ENCODE data around the gene INAVA. TPM values are rescaled to one million over a fixed set of nuclear protein-coding genes. Genes with fewer than 3 reads are reported as not detected.

INAVA gene
- total RNA-seq, 1 experiment from 2014 or later, result 41.2 TPM

DNA sequence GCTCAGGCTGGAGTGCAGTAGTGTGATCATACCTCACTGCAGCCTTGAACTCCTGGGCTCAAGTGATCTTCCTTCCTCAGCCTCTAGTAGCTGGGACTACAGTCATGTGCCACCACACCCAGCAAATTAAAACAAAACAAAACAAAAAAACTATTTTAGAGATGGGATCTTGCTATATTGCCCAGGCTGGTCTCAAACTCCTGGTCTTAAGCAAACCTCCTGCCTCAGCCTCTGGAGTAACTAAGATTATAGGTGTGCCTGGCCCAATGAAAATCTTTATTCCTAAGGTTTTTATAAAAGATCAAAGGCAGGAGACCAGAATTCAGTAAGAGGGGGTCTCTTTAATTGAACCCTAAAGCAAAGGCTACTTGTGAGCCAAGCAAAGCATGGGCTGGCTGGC is 10.1 kb downstream of the INAVA start (continued):
- TF ChIP-seq, protein P1, sequence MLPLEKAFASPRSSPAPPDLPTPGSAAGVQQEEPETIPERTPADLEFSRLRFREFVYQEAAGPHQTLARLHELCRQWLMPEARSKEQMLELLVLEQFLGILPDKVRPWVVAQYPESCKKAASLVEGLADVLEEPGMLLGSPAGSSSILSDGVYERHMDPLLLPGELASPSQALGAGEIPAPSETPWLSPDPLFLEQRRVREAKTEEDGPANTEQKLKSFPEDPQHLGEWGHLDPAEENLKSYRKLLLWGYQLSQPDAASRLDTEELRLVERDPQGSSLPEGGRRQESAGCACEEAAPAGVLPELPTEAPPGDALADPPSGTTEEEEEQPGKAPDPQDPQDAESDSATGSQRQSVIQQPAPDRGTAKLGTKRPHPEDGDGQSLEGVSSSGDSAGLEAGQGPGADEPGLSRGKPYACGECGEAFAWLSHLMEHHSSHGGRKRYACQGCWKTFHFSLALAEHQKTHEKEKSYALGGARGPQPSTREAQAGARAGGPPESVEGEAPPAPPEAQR (CRISPR knock-in tag; IDR thresholded peaks at IDR 0.05), result no peak

DNA sequence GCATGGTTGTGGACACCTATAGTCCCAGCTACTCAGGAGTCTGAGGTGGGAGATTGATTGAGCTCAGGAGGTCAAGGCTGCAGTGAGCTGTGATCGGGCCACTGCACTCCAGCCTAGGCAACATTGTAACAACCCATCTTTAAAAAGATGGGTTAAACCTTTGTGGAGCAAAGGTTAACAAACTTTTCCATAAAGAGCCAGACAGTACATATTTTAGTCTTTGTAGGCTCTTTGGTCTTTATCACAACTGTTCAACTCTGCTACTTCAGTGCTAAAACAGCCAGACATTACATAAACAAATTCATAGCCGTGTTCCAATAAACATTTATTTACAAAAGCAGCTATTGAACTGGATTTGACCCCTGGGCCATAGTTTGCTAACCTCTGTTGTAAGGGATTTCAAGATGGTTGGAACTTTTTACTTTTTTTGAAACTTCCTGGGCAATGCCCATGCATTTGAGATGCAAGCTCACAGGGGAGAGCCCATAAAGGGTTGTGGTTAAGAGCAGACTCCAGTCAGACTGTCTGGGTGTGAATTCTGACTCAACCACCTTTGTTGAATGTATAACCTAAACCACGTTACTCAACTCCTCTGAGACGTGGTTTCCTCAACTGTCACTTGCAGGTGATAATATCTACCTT is 10.8 kb downstream of the INAVA start:
- Mint-ChIP-seq H3K4me1 (no peaks in the 10 kb centered on the region), H3K9me3 (no peaks in the 10 kb centered on the region), H3K27me3 (ENCODE audit: low read depth) (no peaks in the 10 kb centered on the region), H3K4me3 (no peak overlapping the region), H3K36me3 (peaks cover 41% of the 10 kb centered on the region), H3K27ac (no peak overlapping the region)
- ChIA-PET POLR2A (interaction anchor here (1.0 kb wide), 1 partner anchor 13 kb away, joined by 3 read pairs; no protein-coding TSS in a partner anchor), CTCF (interaction anchor here (0.7 to 1.0 kb wide), 4 partner anchors 10 to 347 kb away, joined by 3 read pairs; no protein-coding TSS in a partner anchor)
- TF ChIP-seq SMAD4 (CRISPR knock-in tag; IDR thresholded peaks at IDR 0.05) (no peak), ATF1 (CRISPR knock-in tag; IDR thresholded peaks at IDR 0.05) (no peak), MXD4 (CRISPR knock-in tag; IDR thresholded peaks at IDR 0.05; ENCODE audit: borderline replicate concordance) (no peak), NFATC4 (CRISPR knock-in tag; IDR thresholded peaks at IDR 0.05) (no peak), NR3C1 (CRISPR knock-in tag; conservative IDR thresholded peaks at IDR 0.05; ENCODE audit: low read depth) (no peak), ZNF121 (CRISPR knock-in tag; IDR thresholded peaks at IDR 0.05) (no peak), NR1H2 (CRISPR knock-in tag; IDR thresholded peaks at IDR 0.05) (no peak), ELF4 (CRISPR knock-in tag; IDR thresholded peaks at IDR 0.05; ENCODE audit: low read depth) (no peak)
- ATAC-seq (no peak), DNase-seq (ENCODE audit: low spot score) (no peak)

DNA sequence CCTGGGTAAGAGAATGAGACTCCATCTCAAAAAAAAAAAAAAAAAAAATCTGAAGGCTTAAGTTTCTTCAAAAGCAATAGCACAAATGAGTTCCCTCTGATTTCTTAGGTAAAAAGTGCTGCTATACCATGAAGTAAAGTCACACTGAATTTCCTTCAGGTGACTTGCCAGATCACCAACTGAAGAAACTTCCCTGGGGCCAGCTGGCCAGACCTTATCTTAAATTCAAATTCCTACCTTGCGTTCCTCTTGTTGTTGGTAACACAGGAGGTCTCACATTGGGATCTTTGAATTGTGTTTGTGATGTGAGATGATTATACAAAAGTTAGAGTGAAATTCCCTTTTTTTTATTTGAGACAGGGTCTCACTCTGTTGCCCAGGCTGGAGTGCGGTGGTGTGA is 11.8 kb downstream of the INAVA start:
- Mint-ChIP-seq H3K4me1 (no peaks in the 10 kb centered on the region), H3K4me3 (no peak overlapping the region), H3K36me3 (peaks cover 36% of the 10 kb centered on the region), H3K27ac (no peak overlapping the region), H3K27me3 (ENCODE audit: low read depth) (no peaks in the 10 kb centered on the region), H3K9me3 (no peaks in the 10 kb centered on the region)
- ATAC-seq (no peak), DNase-seq (ENCODE audit: low spot score) (no peak)
- POLR2A ChIA-PET, result no interaction called here
- CTCF ChIA-PET, result interaction anchor here (0.7 to 1.8 kb wide), 4 partner anchors 10 to 65 kb away, joined by 3 to 14 read pairs (median 4); no protein-coding TSS in a partner anchor
- TF ChIP-seq, protein P2, sequence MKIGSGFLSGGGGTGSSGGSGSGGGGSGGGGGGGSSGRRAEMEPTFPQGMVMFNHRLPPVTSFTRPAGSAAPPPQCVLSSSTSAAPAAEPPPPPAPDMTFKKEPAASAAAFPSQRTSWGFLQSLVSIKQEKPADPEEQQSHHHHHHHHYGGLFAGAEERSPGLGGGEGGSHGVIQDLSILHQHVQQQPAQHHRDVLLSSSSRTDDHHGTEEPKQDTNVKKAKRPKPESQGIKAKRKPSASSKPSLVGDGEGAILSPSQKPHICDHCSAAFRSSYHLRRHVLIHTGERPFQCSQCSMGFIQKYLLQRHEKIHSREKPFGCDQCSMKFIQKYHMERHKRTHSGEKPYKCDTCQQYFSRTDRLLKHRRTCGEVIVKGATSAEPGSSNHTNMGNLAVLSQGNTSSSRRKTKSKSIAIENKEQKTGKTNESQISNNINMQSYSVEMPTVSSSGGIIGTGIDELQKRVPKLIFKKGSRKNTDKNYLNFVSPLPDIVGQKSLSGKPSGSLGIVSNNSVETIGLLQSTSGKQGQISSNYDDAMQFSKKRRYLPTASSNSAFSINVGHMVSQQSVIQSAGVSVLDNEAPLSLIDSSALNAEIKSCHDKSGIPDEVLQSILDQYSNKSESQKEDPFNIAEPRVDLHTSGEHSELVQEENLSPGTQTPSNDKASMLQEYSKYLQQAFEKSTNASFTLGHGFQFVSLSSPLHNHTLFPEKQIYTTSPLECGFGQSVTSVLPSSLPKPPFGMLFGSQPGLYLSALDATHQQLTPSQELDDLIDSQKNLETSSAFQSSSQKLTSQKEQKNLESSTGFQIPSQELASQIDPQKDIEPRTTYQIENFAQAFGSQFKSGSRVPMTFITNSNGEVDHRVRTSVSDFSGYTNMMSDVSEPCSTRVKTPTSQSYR (CRISPR knock-in tag; IDR thresholded peaks at IDR 0.05), result no peak
- TF ChIP-seq SMAD3 (CRISPR knock-in tag; IDR thresholded peaks at IDR 0.05; ENCODE audit: borderline replicate concordance), result no peak
- TF ChIP-seq, protein P3, sequence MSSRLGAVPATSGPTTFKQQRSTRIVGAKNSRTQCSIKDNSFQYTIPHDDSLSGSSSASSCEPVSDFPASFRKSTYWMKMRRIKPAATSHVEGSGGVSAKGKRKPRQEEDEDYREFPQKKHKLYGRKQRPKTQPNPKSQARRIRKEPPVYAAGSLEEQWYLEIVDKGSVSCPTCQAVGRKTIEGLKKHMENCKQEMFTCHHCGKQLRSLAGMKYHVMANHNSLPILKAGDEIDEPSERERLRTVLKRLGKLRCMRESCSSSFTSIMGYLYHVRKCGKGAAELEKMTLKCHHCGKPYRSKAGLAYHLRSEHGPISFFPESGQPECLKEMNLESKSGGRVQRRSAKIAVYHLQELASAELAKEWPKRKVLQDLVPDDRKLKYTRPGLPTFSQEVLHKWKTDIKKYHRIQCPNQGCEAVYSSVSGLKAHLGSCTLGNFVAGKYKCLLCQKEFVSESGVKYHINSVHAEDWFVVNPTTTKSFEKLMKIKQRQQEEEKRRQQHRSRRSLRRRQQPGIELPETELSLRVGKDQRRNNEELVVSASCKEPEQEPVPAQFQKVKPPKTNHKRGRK (CRISPR knock-in tag; IDR thresholded peaks at IDR 0.05; ENCODE audit: borderline replicate concordance), result no peak
- no peak for TF ChIP-seq ZNF232 (CRISPR knock-in tag; IDR thresholded peaks at IDR 0.05)
- TF ChIP-seq RELA (CRISPR knock-in tag; IDR thresholded peaks at IDR 0.05; ENCODE audit: borderline replicate concordance), result no peak
- no peak for TF ChIP-seq ZBTB21 (CRISPR knock-in tag; IDR thresholded peaks at IDR 0.05; ENCODE audit: borderline replicate concordance)
- no peak for TF ChIP-seq FOXJ3 (CRISPR knock-in tag; IDR thresholded peaks at IDR 0.05; ENCODE audit: borderline replicate concordance)
- TF ChIP-seq, protein P4, sequence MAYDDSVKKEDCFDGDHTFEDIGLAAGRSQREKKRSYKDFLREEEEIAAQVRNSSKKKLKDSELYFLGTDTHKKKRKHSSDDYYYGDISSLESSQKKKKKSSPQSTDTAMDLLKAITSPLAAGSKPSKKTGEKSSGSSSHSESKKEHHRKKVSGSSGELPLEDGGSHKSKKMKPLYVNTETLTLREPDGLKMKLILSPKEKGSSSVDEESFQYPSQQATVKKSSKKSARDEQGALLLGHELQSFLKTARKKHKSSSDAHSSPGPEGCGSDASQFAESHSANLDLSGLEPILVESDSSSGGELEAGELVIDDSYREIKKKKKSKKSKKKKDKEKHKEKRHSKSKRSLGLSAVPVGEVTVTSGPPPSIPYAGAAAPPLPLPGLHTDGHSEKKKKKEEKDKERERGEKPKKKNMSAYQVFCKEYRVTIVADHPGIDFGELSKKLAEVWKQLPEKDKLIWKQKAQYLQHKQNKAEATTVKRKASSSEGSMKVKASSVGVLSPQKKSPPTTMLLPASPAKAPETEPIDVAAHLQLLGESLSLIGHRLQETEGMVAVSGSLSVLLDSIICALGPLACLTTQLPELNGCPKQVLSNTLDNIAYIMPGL (CRISPR knock-in tag; IDR thresholded peaks at IDR 0.05), result no peak
- no peak for TF ChIP-seq ZNF121 (CRISPR knock-in tag; IDR thresholded peaks at IDR 0.05)
- TF ChIP-seq TCF7 (CRISPR knock-in tag; IDR thresholded peaks at IDR 0.05; ENCODE audit: low read depth), result no peak
- TF ChIP-seq, protein P5, sequence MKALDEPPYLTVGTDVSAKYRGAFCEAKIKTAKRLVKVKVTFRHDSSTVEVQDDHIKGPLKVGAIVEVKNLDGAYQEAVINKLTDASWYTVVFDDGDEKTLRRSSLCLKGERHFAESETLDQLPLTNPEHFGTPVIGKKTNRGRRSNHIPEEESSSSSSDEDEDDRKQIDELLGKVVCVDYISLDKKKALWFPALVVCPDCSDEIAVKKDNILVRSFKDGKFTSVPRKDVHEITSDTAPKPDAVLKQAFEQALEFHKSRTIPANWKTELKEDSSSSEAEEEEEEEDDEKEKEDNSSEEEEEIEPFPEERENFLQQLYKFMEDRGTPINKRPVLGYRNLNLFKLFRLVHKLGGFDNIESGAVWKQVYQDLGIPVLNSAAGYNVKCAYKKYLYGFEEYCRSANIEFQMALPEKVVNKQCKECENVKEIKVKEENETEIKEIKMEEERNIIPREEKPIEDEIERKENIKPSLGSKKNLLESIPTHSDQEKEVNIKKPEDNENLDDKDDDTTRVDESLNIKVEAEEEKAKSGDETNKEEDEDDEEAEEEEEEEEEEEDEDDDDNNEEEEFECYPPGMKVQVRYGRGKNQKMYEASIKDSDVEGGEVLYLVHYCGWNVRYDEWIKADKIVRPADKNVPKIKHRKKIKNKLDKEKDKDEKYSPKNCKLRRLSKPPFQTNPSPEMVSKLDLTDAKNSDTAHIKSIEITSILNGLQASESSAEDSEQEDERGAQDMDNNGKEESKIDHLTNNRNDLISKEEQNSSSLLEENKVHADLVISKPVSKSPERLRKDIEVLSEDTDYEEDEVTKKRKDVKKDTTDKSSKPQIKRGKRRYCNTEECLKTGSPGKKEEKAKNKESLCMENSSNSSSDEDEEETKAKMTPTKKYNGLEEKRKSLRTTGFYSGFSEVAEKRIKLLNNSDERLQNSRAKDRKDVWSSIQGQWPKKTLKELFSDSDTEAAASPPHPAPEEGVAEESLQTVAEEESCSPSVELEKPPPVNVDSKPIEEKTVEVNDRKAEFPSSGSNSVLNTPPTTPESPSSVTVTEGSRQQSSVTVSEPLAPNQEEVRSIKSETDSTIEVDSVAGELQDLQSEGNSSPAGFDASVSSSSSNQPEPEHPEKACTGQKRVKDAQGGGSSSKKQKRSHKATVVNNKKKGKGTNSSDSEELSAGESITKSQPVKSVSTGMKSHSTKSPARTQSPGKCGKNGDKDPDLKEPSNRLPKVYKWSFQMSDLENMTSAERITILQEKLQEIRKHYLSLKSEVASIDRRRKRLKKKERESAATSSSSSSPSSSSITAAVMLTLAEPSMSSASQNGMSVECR (CRISPR knock-in tag; IDR thresholded peaks at IDR 0.05; ENCODE audit: borderline replicate concordance), result no peak
- TF ChIP-seq NR1H2 (CRISPR knock-in tag; IDR thresholded peaks at IDR 0.05), result no peak
- no peak for TF ChIP-seq TEAD4 (CRISPR knock-in tag; IDR thresholded peaks at IDR 0.05)
- TF ChIP-seq, protein P6, sequence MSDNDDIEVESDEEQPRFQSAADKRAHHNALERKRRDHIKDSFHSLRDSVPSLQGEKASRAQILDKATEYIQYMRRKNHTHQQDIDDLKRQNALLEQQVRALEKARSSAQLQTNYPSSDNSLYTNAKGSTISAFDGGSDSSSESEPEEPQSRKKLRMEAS (CRISPR knock-in tag; IDR thresholded peaks at IDR 0.05), result no peak

All from WTC11 (cell line).